Activated CD4-positive, alpha-beta T cell treated with anti-CD3 and anti-CD28 coated beads for 4 hours (primary cell): ENCODE data around the gene NRCAM.

Experiments
- DNase-seq, 2 donors: peaks; one replicate each; pipeline ENCODE4 v3.0.0-alpha.2; 2020

NRCAM gene

GRCh38 chr7:108457871-108458270, 1.6 kb upstream of the NRCAM start:
- DNase-seq = no peak

- DNase-seq = no peak
Observed at GRCh38 chr7:108456845-108457540, 757 bp upstream of the NRCAM start.

- DNase-seq = no peak
Observed at GRCh38 chr7:108455551-108455997, 662 bp downstream of the NRCAM start.

- no peak for DNase-seq
Observed at GRCh38 chr7:108454674-108455550, 1.3 kb downstream of the NRCAM start.

GRCh38 chr7:108454317-108454673, 1.9 kb downstream of the NRCAM start:
- DNase-seq = no peak

- no peak for DNase-seq
Observed at GRCh38 chr7:108453320-108453719, 2.9 kb downstream of the NRCAM start.

GRCh38 chr7:108452707-108453106, 3.5 kb downstream of the NRCAM start:
- DNase-seq = no peak

- no peak for DNase-seq
Observed at GRCh38 chr7:108451296-108451848, 4.9 kb downstream of the NRCAM start.

GRCh38 chr7:108450160-108450559, 6.1 kb downstream of the NRCAM start:
- DNase-seq = no peak

- no peak for DNase-seq
Observed at GRCh38 chr7:108449521-108449920, 6.7 kb downstream of the NRCAM start.

GRCh38 chr7:108448584-108449505, 7.4 kb downstream of the NRCAM start:
- no peak for DNase-seq

GRCh38 chr7:108442039-108442568, 14.1 kb downstream of the NRCAM start:
- DNase-seq = peak in 1 of 2 donors; percentile 4

- DNase-seq = no peak
Observed at GRCh38 chr7:108441392-108441955, 14.8 kb downstream of the NRCAM start.

GRCh38 chr7:108440613-108441012, 15.6 kb downstream of the NRCAM start:
- DNase-seq = no peak

- no peak for DNase-seq
Observed at GRCh38 chr7:108436906-108437305, 19.3 kb downstream of the NRCAM start.

GRCh38 chr7:108434010-108434409, 22.2 kb downstream of the NRCAM start:
- DNase-seq = no peak

- no peak for DNase-seq
Observed at GRCh38 chr7:108431099-108431498, 25.1 kb downstream of the NRCAM start.

- DNase-seq = no peak
Observed at GRCh38 chr7:108430664-108431063, 25.6 kb downstream of the NRCAM start.

GRCh38 chr7:108427766-108428165, 28.5 kb downstream of the NRCAM start:
- DNase-seq = no peak

- no peak for DNase-seq
Observed at GRCh38 chr7:108425714-108426275, 30.4 kb downstream of the NRCAM start.

- no peak for DNase-seq
Observed at GRCh38 chr7:108424013-108424412, 32.2 kb downstream of the NRCAM start.
